ENCODE measurements around the gene GIPC2. TPM values are rescaled to one million over a fixed set of nuclear protein-coding genes. Genes with fewer than 3 reads are reported as not detected.
A peak's percentile ranks its signal among the peaks of the same experiment; 100 is the strongest.

Gene GIPC2
- total RNA-seq, 1 donor from 2014 or later, result 2.5 TPM

GRCh38 chr1:78141531-78142231 lies 95.9 kb downstream of the GIPC2 start:
- H3K4me3 ChIP-seq, result no peak overlapping the region
- H3K27ac ChIP-seq (replicated peaks), result no peak overlapping the region
- intact Hi-C loops (cut with micrococcal nuclease), result loop anchor here (10.0 kb wide), 1 partner anchor 533 kb away; no protein-coding TSS in a partner anchor
- H3K4me1 ChIP-seq, result no peaks in the 10 kb centered on the region
- H3K9me3 ChIP-seq (replicated peaks), result no peaks in the 10 kb centered on the region
- no peak for DNase-seq
- TF ChIP-seq, protein P1, sequence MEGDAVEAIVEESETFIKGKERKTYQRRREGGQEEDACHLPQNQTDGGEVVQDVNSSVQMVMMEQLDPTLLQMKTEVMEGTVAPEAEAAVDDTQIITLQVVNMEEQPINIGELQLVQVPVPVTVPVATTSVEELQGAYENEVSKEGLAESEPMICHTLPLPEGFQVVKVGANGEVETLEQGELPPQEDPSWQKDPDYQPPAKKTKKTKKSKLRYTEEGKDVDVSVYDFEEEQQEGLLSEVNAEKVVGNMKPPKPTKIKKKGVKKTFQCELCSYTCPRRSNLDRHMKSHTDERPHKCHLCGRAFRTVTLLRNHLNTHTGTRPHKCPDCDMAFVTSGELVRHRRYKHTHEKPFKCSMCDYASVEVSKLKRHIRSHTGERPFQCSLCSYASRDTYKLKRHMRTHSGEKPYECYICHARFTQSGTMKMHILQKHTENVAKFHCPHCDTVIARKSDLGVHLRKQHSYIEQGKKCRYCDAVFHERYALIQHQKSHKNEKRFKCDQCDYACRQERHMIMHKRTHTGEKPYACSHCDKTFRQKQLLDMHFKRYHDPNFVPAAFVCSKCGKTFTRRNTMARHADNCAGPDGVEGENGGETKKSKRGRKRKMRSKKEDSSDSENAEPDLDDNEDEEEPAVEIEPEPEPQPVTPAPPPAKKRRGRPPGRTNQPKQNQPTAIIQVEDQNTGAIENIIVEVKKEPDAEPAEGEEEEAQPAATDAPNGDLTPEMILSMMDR (IDR thresholded peaks at IDR 0.05; ENCODE audit: borderline replicate concordance), result no peak
- no peaks in the 10 kb centered on the region for H3K36me3 ChIP-seq
- no peaks in the 10 kb centered on the region for H3K27me3 ChIP-seq (ENCODE audit: low read depth)

DNA sequence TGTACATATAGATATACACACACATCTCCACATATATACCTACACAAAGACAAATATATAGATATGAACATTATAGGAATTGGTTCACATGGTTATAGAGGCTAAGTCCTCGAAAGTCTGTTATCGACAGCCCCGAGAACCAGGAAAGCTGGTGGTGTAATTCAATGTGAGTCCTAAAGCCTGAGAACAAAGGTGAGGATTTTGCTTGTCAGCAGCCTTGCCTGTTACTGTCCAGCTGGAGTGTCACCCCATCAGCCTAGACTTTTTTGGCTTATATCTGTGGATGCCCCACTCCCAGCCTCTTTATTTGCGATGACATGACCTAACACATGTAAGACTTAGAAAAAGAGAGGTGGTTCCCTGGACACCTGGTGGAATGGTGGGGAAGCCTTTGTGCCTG lies 97.0 kb downstream of the GIPC2 start:
- Histone ChIP-seq H3K27ac (replicated peaks) (no peak overlapping the region), H3K36me3 (no peaks in the 10 kb centered on the region), H3K4me1 (no peaks in the 10 kb centered on the region), H3K27me3 (ENCODE audit: low read depth) (no peaks in the 10 kb centered on the region), H3K4me3 (no peak overlapping the region), H3K9me3 (replicated peaks) (no peaks in the 10 kb centered on the region)
- intact Hi-C loops (cut with micrococcal nuclease), result loop anchor here (10.0 kb wide), 1 partner anchor 532 kb away; no protein-coding TSS in a partner anchor
- no peak for DNase-seq
- TF ChIP-seq, protein P1 (IDR thresholded peaks at IDR 0.05; ENCODE audit: borderline replicate concordance), result no peak

- no peak overlapping the region for H3K4me3 ChIP-seq
- H3K4me1 ChIP-seq, result no peaks in the 10 kb centered on the region
- TF ChIP-seq, protein P1 (IDR thresholded peaks at IDR 0.05; ENCODE audit: borderline replicate concordance), result no peak
- intact Hi-C loops (cut with micrococcal nuclease), result loop anchor here (10.0 kb wide), 1 partner anchor 532 kb away; no protein-coding TSS in a partner anchor
- H3K9me3 ChIP-seq (replicated peaks), result no peaks in the 10 kb centered on the region
- H3K27me3 ChIP-seq (ENCODE audit: low read depth), result no peaks in the 10 kb centered on the region
- H3K27ac ChIP-seq (replicated peaks), result no peak overlapping the region
- H3K36me3 ChIP-seq, result no peaks in the 10 kb centered on the region
- no peak for DNase-seq
These were observed 97.4 kb downstream of the GIPC2 start for GRCh38 chr1:78143152-78143551.

- H3K27ac ChIP-seq (replicated peaks), result no peak overlapping the region
- H3K9me3 ChIP-seq (replicated peaks), result no peaks in the 10 kb centered on the region
- no peak overlapping the region for H3K4me3 ChIP-seq
- TF ChIP-seq, protein P1 (IDR thresholded peaks at IDR 0.05; ENCODE audit: borderline replicate concordance), result no peak
- H3K36me3 ChIP-seq, result no peaks in the 10 kb centered on the region
- no peak for DNase-seq
- H3K4me1 ChIP-seq, result no peaks in the 10 kb centered on the region
- H3K27me3 ChIP-seq (ENCODE audit: low read depth), result no peaks in the 10 kb centered on the region
- intact Hi-C loops (cut with micrococcal nuclease), result loop anchor here (10.0 kb wide), 1 partner anchor 531 kb away; no protein-coding TSS in a partner anchor
These were observed 97.9 kb downstream of the GIPC2 start for GRCh38 chr1:78143673-78144072.

- Histone ChIP-seq H3K4me1 (no peaks in the 10 kb centered on the region), H3K4me3 (no peak overlapping the region), H3K27me3 (ENCODE audit: low read depth) (no peaks in the 10 kb centered on the region), H3K36me3 (no peaks in the 10 kb centered on the region), H3K27ac (replicated peaks) (no peak overlapping the region), H3K9me3 (replicated peaks) (no peaks in the 10 kb centered on the region)
- peak; percentile 21 for DNase-seq
- intact Hi-C loops (cut with micrococcal nuclease), result loop anchor here (10.0 kb wide), 1 partner anchor 530 kb away; no protein-coding TSS in a partner anchor
- TF ChIP-seq, protein P1 (IDR thresholded peaks at IDR 0.05; ENCODE audit: borderline replicate concordance), result peak; percentile 88
These were observed 99.4 kb downstream of the GIPC2 start for GRCh38 chr1:78145105-78145580.
